Measurements from ENCODE around the gene RIBC2. TPM values are rescaled to one million over a fixed set of nuclear protein-coding genes. Genes with fewer than 3 reads are reported as not detected.

Gene RIBC2
- total and polyA plus RNA-seq, 2 of the 13 experiments (the other 11 are each of a cell fraction or from before 2014, with no cell fraction given) = 0.55 TPM; not detected in 1

DNA sequence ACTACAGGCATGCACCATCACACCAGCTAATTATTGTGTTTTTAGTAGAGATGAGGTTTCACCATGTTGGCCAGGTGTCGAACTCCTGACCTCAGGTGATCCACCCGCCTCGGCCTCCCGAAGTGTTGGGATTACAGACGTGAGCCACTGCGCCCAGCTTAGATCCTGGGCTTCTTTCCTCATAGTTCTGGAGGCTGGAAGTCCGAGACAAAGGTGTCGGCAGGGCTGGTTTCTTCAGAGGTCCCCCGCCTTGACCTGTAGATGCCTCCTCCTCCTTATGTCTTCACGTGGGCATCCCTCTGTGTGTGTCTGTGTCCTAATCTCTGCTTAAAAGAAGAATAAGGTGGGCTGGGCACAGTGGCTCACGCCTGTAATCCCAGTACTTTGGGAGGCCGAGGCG, 45.0 kb downstream of the RIBC2 start:
- FAIRE-seq (no peak), DNase-seq (ENCODE audit: low spot score) (no peak), ATAC-seq (no peak)
- Histone ChIP-seq H3K27ac (ENCODE audit: extremely low read length, insufficient read depth, low read length) (no peak overlapping the region), H3K4me3 (replicated peaks in 1 of 3; ENCODE audit: insufficient read depth in 1 of 3, low read depth in 2 of 3, low read length in 3 of 3) (no peak overlapping the region), H3K4me1 (ENCODE audit: insufficient read depth, low read length) (peaks cover 9% of the 10 kb centered on the region; the same call in 1 of the 2 replicates), H3K9ac (ENCODE audit: insufficient read depth, low read depth, low read length) (no peak overlapping the region), H3K4me2 (ENCODE audit: low read depth, low read length) (no peak overlapping the region), H4K20me1 (ENCODE audit: insufficient read depth, low read length) (no peaks in the 10 kb centered on the region), H3K27me3 (ENCODE audit: control insufficient read depth in 1 of 2, insufficient read depth in 2 of 2, low read length in 2 of 2) (peaks cover 3 to 19% of the 10 kb centered on the region in 2 experiments; a peak in 2 of 5 replicates), H2AFZ (ENCODE audit: low read length) (no peak overlapping the region), H3K9me3 (ENCODE audit: low read length) (no peaks in the 10 kb centered on the region), H3K79me2 (ENCODE audit: insufficient read depth, low read length) (no peaks in the 10 kb centered on the region), H3K36me3 (replicated peaks in 1 of 2; ENCODE audit: control insufficient read depth in 1 of 2, insufficient read depth in 2 of 2, low read length in 2 of 2) (no peaks in the 10 kb centered on the region)
- TF ChIP-seq, protein P1, sequence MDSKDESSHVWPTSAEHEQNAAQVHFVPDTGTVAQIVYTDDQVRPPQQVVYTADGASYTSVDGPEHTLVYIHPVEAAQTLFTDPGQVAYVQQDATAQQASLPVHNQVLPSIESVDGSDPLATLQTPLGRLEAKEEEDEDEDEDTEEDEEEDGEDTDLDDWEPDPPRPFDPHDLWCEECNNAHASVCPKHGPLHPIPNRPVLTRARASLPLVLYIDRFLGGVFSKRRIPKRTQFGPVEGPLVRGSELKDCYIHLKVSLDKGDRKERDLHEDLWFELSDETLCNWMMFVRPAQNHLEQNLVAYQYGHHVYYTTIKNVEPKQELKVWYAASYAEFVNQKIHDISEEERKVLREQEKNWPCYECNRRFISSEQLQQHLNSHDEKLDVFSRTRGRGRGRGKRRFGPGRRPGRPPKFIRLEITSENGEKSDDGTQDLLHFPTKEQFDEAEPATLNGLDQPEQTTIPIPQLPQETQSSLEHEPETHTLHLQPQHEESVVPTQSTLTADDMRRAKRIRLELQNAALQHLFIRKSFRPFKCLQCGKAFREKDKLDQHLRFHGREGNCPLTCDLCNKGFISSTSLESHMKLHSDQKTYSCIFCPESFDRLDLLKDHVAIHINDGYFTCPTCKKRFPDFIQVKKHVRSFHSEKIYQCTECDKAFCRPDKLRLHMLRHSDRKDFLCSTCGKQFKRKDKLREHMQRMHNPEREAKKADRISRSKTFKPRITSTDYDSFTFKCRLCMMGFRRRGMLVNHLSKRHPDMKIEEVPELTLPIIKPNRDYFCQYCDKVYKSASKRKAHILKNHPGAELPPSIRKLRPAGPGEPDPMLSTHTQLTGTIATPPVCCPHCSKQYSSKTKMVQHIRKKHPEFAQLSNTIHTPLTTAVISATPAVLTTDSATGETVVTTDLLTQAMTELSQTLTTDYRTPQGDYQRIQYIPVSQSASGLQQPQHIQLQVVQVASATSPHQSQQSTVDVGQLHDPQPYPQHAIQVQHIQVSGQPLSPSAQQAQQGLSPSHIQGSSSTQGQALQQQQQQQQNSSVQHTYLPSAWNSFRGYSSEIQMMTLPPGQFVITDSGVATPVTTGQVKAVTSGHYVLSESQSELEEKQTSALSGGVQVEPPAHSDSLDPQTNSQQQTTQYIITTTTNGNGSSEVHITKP (CRISPR knock-in tag; IDR thresholded peaks at IDR 0.05; ENCODE audit: low read depth) = no peak
- TF ChIP-seq ARNTL (CRISPR knock-in tag; IDR thresholded peaks at IDR 0.05) (no peak), ZNF160 (CRISPR knock-in tag; IDR thresholded peaks at IDR 0.05) (no peak), MED13 (CRISPR knock-in tag; IDR thresholded peaks at IDR 0.05) (no peak), ATF7-NPFF (CRISPR knock-in tag; IDR thresholded peaks at IDR 0.05; ENCODE audit: low read depth) (no peak), THAP11 (CRISPR knock-in tag; IDR thresholded peaks at IDR 0.05) (no peak), ZBTB25 (CRISPR knock-in tag; IDR thresholded peaks at IDR 0.05) (no peak), CBX1 (IDR thresholded peaks at IDR 0.05; ENCODE audit: low read depth) (no peak), ZNF776 (CRISPR knock-in tag; IDR thresholded peaks at IDR 0.05) (no peak), MIER3 (CRISPR knock-in tag; IDR thresholded peaks at IDR 0.05; ENCODE audit: borderline replicate concordance) (no peak), MTA1 (CRISPR knock-in tag; IDR thresholded peaks at IDR 0.05; ENCODE audit: borderline replicate concordance) (no peak), MEIS2 (CRISPR knock-in tag; IDR thresholded peaks at IDR 0.05) (no peak), PHF5A (CRISPR knock-in tag; IDR thresholded peaks at IDR 0.05; ENCODE audit: low read depth, unreplicated experiment) (no peak), ZNF205 (CRISPR knock-in tag; IDR thresholded peaks at IDR 0.05) (no peak), GABPA (IDR thresholded peaks at IDR 0.05; ENCODE audit: low read depth, low read length) (no peak), GABPA (CRISPR knock-in tag; IDR thresholded peaks at IDR 0.05; ENCODE audit: low read depth) (no peak), RFX3 (CRISPR knock-in tag; IDR thresholded peaks at IDR 0.05) (no peak)
- TF ChIP-seq, protein P2, sequence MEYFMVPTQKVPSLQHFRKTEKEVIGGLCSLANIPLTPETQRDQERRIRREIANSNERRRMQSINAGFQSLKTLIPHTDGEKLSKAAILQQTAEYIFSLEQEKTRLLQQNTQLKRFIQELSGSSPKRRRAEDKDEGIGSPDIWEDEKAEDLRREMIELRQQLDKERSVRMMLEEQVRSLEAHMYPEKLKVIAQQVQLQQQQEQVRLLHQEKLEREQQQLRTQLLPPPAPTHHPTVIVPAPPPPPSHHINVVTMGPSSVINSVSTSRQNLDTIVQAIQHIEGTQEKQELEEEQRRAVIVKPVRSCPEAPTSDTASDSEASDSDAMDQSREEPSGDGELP (IDR thresholded peaks at IDR 0.05; ENCODE audit: borderline replicate concordance, low read depth) = no peak
- in situ Hi-C loops (cut with HindIII; ENCODE audit: extremely low pct_ligation_motif_present, low pct_unique_long_range_greater_than_20kb) (no loop called here), intact Hi-C loops (cut with micrococcal nuclease; ENCODE audit: unreplicated experiment) (no loop called here)
- CTCF ChIA-PET (ENCODE audit: low intra/inter-chr PET ratio, low total read pairs) = no interaction called here
- POLR2A ChIA-PET = no interaction called here
- 71% methylated on average over 8 of the region's 13 CpGs for WGBS (ENCODE audit: low lambda C conversion rate)
- no TSS peak for BruUV-seq (replicated peaks)

All from HepG2 (cell line).